Endothelial cell of umbilical vein (primary cell): ENCODE data around the gene NODAL.

Experiments used
- CTCF ChIP-seq, 2 donors: IDR thresholded peaks; 1 replicate in 1 of 2; 2 replicates in 1 of 2; pipeline ENCODE4 v1.5.1; 2011; ENCODE audit warnings: low read length in 2 of 2, mild to moderate bottlenecking in 2 of 2, moderate library complexity in 2 of 2, control low read depth in 1 of 2, inconsistent platforms in 1 of 2, low read depth in 1 of 2; ENCODE audit not compliant: insufficient read depth in 1 of 2; ENCODE audit errors: extremely low read depth in 1 of 2
- JUN ChIP-seq: IDR thresholded peaks from 2 replicates; pipeline ENCODE4 v1.6.1; 2011; ENCODE audit warnings: borderline replicate concordance, low read depth; ENCODE audit not compliant: insufficient read length, insufficient read depth
- POLR2A ChIP-seq: IDR thresholded peaks from 2 replicates; pipeline ENCODE4 v1.6.1; 2012; ENCODE audit warnings: low read depth, mild to moderate bottlenecking, control low read depth, low read length
- POLR2AphosphoS5 ChIP-seq: IDR thresholded peaks from 2 replicates; pipeline ENCODE4 v1.6.1; 2012; ENCODE audit warnings: low read depth, mild to moderate bottlenecking, control low read depth, low read length, moderate library complexity; ENCODE audit not compliant: insufficient read depth

GRCh38 chr10:70433581-70434280, 7.8 kb downstream of the NODAL start:
- TF ChIP-seq CTCF (IDR thresholded peaks at IDR 0.05; ENCODE audit: extremely low read depth in 1 of 2, insufficient read depth in 1 of 2, low read depth in 1 of 2, low read length in 2 of 2) = no peak
- no peak for TF ChIP-seq JUN
- TF ChIP-seq POLR2A = no peak
- TF ChIP-seq POLR2AphosphoS5 = no peak
